Chondrocyte (in vitro differentiated cells): Measurements from ENCODE around the gene C8B. TPM values are rescaled to one million over a fixed set of nuclear protein-coding genes. Genes with fewer than 3 reads are reported as not detected.

Experiments used
- DNase-seq: peaks from one replicate; pipeline ENCODE4 v3.0.0; 2021; ENCODE audit warnings: mixed read lengths, low spot score
- H3K27ac Mint-ChIP-seq: one replicate; pipeline ENCODE4 v1.8.0; 2021; ENCODE audit warnings: mild to moderate bottlenecking, moderate library complexity, mixed read lengths; ENCODE audit not compliant: unreplicated experiment
- H3K27me3 Mint-ChIP-seq: 2 replicates; pipeline ENCODE4 v1.8.0; 2021; ENCODE audit warnings: low read depth, mixed read lengths
- H3K36me3 Mint-ChIP-seq: 2 replicates; pipeline ENCODE4 v1.8.0; 2021; ENCODE audit warnings: low read depth, mixed read lengths
- H3K4me1 Mint-ChIP-seq: 2 replicates; pipeline ENCODE4 v1.8.0; 2021; ENCODE audit warnings: low read depth, mild to moderate bottlenecking, mixed read lengths
- H3K4me3 Mint-ChIP-seq: one replicate; pipeline ENCODE4 v1.8.0; 2021; ENCODE audit warnings: mild to moderate bottlenecking, moderate library complexity, mixed read lengths; ENCODE audit not compliant: unreplicated experiment
- H3K9me3 Mint-ChIP-seq: 2 replicates; pipeline ENCODE4 v1.8.0; 2021; ENCODE audit warnings: low read depth, mixed read lengths
- total RNA-seq: library from RNA; stranded (reverse); gene quantifications from 3 replicates; pipeline ENCODE4 v1.2.1, GENCODE V29; 2021
- TF ChIP-seq, protein P1 (sequence below): fragments of 200-600 bp; sonication (generic); IDR thresholded peaks from 2 replicates; pipeline ENCODE4 v1.5.0; 2021; ENCODE audit warnings: antibody characterized with exemption, mild to moderate bottlenecking, moderate library complexity

C8B gene
- total RNA-seq, 1 donor from 2014 or later, result not detected

DNA sequence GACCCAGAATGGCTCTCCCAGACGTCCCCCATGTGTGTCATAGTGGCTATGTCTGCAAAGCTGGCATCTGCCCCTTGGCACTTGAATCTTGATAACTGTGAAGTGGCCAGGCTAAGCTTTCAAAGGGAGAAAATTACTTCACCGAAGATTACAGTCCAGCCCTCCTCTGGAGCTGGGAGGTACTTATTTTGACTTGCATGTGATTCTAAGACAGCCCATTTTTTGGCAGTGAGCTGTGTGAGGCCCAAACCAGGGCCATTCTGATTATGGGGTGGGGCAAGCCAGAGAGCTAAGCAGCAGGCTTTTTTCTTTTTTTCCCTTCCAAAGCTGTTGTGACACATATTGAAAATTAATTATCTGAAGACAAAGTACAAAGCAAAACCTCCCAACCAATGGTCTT, 42.1 kb upstream of the C8B start:
- TF ChIP-seq, protein P1, sequence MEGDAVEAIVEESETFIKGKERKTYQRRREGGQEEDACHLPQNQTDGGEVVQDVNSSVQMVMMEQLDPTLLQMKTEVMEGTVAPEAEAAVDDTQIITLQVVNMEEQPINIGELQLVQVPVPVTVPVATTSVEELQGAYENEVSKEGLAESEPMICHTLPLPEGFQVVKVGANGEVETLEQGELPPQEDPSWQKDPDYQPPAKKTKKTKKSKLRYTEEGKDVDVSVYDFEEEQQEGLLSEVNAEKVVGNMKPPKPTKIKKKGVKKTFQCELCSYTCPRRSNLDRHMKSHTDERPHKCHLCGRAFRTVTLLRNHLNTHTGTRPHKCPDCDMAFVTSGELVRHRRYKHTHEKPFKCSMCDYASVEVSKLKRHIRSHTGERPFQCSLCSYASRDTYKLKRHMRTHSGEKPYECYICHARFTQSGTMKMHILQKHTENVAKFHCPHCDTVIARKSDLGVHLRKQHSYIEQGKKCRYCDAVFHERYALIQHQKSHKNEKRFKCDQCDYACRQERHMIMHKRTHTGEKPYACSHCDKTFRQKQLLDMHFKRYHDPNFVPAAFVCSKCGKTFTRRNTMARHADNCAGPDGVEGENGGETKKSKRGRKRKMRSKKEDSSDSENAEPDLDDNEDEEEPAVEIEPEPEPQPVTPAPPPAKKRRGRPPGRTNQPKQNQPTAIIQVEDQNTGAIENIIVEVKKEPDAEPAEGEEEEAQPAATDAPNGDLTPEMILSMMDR, result no peak
- Mint-ChIP-seq H3K9me3 (no peaks in the 10 kb centered on the region), H3K27ac (no peak overlapping the region), H3K36me3 (no peaks in the 10 kb centered on the region), H3K4me3 (no peak overlapping the region), H3K4me1 (no peaks in the 10 kb centered on the region), H3K27me3 (peaks cover 16% of the 10 kb centered on the region)
- DNase-seq, result no peak

DNA sequence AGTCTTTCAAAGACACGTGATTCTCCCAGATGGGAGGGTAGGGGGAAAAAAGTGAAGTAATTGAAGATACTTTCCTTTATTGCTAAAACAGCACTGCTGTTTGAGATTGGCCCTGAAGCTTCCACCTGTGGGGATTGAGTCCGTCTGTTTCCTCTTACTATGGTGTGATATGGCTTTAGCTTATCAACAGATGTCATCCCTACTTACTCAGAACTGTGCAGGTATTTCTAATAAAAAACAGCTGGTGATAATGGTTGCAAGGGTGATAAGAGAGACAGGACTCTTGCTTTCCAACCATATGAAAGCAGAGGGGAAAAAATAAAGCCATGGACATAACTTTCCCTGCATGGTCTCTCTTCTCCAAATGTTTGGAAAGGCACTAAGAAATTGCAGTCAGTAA, 41.7 kb upstream of the C8B start:
- DNase-seq, result no peak
- TF ChIP-seq, protein P1, result no peak
- Mint-ChIP-seq H3K9me3 (no peaks in the 10 kb centered on the region), H3K4me1 (no peaks in the 10 kb centered on the region), H3K27me3 (peaks cover 16% of the 10 kb centered on the region), H3K4me3 (no peak overlapping the region), H3K36me3 (no peaks in the 10 kb centered on the region), H3K27ac (no peak overlapping the region)

DNA sequence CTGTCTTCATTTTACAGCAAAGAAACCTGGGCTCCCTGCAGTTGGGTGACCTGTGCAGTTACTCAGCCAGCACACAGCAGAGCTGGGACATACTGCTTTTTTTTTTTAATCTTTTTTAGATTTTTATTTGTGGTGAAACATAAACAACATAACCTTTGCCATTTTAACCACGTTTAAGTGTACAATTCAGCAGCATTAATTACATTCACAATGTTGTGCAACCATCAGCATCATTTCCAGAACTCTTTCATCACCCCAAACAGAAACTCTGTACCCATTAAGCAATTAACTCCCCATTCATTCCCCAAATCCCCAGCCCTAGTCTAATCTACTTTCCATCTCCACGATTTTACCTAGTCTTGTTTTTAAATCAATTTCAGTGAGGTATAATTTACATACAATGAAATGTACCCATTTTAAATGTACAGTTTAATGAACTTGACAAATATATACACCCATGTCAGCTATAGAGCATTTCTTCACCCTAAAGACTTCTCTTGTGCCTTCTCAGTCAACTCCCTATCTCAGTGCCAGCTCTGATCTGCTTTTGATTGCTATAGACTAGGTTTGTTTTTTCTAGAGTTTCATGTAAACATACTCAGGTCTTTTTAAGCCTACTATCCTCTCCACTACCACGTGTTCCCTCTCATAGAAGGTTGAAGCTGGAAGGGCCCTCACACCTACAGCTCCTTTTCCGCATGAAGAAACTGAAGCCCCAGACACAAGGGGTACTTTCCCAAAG, 37.8 kb upstream of the C8B start:
- Mint-ChIP-seq H3K27ac (no peak overlapping the region), H3K9me3 (no peaks in the 10 kb centered on the region), H3K4me1 (no peaks in the 10 kb centered on the region), H3K36me3 (peaks cover 2% of the 10 kb centered on the region), H3K4me3 (no peak overlapping the region), H3K27me3 (peaks cover 16% of the 10 kb centered on the region)
- TF ChIP-seq, protein P1, result no peak
- no peak for DNase-seq

- no peaks in the 10 kb centered on the region for H3K36me3 Mint-ChIP-seq
- no peaks in the 10 kb centered on the region for H3K9me3 Mint-ChIP-seq
- H3K27me3 Mint-ChIP-seq, result peaks cover 2% of the 10 kb centered on the region
- no peak for DNase-seq
- H3K27ac Mint-ChIP-seq, result no peak overlapping the region
- no peak overlapping the region for H3K4me3 Mint-ChIP-seq
- no peaks in the 10 kb centered on the region for H3K4me1 Mint-ChIP-seq
- TF ChIP-seq, protein P1, result no peak
Measured at GRCh38 chr1:56995414-56996100, 29.7 kb upstream of the C8B start.

DNA sequence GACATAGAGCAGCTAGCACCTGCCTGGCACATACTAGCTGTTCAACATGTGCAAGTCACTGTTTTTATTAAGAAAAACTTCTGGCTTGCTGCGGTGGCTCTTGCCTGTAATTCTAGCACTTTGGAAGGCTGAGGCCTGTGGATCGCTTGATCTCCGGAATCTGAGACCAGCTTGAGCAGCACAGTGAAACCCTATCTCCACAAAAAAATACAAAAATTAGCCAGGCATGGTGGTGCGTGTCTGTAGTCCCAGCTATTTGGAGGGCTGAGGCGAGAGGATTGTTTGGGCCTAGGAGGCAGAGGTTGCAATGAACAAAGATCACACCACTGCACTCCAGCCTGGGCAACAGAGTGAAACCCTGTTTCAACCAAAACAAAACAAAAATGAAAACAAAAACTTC, 27.7 kb upstream of the C8B start:
- TF ChIP-seq, protein P1, result no peak
- Mint-ChIP-seq H3K4me3 (no peak overlapping the region), H3K27me3 (peaks cover 2% of the 10 kb centered on the region), H3K9me3 (no peaks in the 10 kb centered on the region), H3K4me1 (no peaks in the 10 kb centered on the region), H3K36me3 (no peaks in the 10 kb centered on the region), H3K27ac (no peak overlapping the region)
- DNase-seq, result no peak
